HG02571 (cell line): ENCODE results near the gene GALP.
"Not testable (repeated sequence)": the region's sequence is repeated elsewhere in the genome, so short reads cannot be mapped to it uniquely, and the experiment has no call there.

ENCODE experiments used
- ATAC-seq: cut with Tn5 transposase; IDR thresholded peaks from one replicate; pipeline ENCODE4 v1.9.1; 2021; ENCODE audit warnings: mild to moderate bottlenecking, moderate library complexity; ENCODE audit not compliant: unreplicated experiment

GALP gene

DNA sequence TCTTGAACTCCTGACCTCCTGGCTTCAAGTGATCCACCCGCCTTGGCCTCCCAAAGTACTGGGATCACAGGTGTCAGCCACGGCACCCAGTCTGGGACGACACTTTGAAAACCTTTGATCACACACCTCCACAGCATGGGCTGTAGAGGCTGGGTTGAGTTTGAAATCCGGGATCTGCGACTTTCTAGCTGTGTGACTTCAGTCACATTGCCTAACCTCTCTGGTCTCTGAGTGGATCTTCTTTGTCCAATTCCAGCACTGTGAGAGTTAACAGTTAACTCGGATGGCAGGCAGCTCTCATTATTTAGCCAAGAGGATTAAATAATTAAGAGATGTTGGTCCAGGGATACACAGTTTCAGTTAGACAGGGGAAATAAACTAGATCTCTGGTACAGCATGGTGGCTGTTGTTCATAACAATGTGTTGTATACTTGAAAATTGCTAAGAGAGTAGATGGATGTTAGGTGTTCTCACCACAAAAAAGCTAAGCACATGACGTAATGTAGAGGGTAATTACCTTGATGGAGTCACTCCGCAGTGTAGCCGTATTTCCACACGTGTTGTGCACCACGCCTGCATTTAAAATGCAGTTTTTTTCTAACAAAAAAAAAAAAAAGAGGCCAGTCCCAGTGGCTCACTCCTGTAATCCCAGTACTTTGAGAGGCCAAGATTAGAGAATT lies 1.9 kb downstream of the GALP start:
- no peak for ATAC-seq

DNA sequence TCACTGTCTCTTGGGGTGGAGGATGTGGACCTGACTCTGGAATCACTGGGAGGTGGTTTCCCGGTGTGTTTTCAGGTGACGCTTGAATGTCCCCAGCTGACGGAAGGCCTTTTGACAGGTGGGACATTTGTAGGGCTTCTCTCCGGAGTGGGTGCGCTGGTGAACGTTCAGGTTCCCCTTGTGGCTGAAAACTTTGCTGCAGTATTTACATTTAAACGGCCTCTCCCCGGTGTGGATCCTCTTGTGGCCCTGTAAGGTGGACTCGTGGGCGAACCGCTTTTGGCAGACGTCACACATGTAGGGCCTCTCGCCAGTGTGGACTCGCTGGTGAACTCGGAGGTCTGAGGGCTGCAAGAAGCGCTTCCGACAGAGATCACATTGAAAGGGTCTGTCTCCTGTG lies 14.0 kb downstream of the GALP start:
- no peak for ATAC-seq

DNA sequence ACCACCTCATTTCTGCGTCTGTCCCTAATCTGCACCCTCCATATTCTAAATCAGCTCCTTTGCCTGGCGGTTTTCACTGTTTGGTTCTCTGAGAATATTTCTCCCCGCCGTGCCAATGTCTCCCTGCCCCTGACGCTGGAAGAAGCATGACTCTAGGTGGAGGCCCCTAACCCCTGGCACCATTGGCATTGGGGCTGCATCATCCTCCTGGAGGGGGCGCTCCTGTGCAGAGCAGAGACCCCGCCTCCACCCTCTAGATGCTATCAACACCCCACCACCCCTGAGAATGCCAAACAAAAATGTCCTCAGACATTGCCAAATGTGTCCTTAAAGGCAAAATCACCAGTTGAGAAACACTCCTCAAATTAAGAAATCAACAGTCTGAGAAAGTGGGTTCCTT lies 15.3 kb downstream of the GALP start:
- no peak for ATAC-seq

DNA sequence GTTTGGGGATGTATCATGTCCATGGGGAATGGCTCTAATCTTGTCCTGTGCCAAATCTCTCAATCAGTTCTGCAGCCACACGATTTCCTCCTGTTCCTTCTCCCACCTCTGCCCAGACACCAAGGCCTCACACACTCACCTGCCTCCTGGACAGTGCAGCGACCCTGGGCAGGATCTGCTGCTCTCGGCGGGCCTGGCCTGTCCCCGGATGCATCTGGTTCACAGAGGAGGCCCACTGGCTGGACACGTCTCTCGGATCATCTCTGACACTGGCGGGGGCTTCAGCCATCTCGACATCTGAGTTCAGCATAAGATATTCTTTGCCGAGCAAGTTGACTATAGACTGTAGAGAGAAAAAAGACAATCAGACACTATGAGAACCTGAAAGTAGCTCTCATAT lies 15.9 kb downstream of the GALP start:
- no peak for ATAC-seq

DNA sequence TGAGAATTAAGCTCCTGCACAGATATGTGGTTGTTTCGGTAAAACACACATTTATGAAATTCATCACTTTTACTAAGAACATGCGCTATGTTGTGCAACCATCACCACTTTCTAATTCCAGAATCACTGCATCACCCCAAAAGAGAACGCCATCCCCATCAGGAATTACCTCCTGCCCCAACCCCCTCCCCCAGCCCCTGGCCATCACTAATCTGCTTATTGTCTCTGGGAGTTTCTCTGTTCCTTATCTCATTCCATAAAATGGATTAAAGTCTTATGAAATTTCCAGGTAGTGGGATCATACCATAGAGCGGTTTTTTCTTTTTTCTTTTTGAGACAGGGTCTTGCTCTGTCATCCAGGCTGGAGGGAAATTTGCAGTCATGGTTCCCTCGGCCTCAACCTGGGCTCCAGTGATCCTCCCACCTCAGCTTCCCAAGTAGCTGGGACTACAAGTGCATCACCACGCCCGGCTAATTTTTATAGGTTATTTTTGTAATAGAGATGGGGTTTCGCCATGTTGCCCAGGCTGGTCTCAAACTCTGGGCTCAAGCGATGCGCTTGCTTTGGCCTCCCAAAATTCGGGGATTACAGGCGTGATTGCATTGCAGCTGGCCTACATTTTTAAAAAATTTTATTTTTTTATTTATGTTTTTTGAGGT lies 18.3 kb downstream of the GALP start:
- ATAC-seq: no peak

DNA sequence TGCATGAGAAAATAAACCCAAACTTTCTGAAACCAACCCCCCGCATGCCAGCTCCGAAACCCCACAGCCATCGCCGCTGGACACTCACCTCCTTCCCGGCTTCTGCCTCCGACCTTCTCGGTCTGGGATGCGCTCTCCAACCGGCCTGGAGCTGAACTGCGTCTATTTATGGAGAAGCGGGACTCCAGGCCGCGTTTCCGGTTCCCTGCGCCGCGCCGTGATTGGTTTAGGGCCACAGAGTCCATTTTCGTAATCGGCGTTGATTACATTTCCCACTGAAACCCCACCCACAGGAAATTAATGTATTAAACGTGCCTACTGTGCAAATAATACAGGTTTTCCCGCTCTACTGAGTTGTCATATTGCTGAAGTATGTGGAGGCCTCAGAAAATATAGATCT lies 21.8 kb downstream of the GALP start, which contains the start of gene ZSCAN5B:
Gene ZSCAN5B (minus strand): TSS at position 138 of the 400 bp plus-strand sequence. CDS start 4,731 bp downstream, outside the sequence.
- ATAC-seq: not testable (repeated sequence)

DNA sequence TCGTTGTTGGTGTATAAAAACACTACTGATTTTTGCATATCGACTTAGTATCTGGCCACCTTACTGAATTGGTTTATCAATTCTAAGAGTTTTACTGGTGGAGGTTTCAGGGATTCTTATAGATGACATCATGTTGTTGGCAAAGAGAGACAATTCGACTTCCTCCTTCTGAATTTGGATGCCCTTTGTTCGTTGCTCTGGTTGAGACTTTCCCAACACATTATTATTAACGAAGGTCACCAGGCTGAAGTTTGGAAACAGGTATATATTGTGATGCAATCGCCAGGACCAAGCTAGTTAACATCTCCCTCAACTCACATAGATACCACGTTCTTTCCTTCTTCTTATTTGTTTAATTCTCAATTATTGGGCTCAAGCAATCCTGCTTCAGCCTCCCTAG lies 23.9 kb downstream of the GALP start:
- ATAC-seq: no peak

DNA sequence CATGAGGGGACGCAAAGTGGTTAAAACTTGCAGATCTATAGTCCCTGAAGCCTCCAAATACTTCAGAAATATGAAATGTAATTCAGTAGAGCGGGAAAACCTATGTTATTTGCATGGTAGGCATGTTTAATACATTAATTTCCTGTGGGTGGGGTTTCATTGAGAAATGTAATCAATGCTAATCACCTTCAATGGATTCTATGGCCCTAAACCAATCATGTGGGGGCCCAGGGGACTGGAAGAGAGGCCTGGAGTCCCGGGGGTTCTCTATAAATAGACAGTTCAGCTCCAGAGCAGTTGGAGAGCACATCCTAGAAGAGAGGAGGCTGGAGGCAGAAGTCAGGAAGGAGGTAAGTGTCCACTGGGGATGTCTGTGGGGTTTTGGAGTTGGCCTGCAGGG lies 26.2 kb downstream of the GALP start, which contains the start of gene ZSCAN5C:
Gene ZSCAN5C (plus strand): TSS at position 301 of the 400 bp plus-strand sequence. CDS start 3,641 bp downstream, outside the sequence.
- ATAC-seq: no peak

DNA sequence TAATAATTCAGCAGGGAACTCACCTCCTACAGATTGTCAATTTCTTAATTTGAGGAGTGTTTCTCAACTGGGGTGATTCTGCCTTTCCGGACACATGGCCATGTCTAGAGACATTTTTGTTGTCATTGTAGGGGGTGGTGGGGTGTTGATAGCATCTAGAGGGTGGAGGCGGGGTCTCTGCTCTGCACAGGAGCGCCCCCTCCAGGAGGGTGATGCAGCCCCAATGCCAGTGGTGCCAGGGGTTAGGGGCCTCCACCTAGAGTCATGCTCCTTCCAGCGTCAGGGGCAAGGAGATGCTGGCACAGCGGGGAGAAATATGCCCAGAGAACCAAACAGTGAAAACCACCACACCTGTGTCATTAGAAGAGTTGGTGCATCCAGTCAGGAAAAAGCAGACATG lies 31.8 kb downstream of the GALP start:
- not testable (repeated sequence) for ATAC-seq

DNA sequence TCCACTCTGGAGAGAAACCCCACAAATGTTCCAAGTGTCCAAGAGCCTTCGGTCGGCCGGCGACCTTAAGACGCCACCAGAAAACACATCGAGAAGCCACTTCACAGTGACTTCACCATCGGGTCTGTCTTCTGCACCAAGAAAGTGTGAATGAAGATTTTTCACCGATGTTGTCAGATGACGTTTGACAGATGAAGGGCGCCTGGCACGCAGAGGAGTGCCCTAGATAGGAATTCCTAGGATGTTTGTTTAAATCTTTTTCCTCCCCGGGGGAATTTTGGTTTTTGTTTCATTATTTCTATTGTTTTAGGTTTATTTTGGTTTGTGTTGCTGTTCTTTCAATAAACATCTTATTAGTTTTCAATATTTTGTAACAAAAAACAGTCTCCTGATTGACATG lies 33.3 kb downstream of the GALP start:
- no peak for ATAC-seq

DNA sequence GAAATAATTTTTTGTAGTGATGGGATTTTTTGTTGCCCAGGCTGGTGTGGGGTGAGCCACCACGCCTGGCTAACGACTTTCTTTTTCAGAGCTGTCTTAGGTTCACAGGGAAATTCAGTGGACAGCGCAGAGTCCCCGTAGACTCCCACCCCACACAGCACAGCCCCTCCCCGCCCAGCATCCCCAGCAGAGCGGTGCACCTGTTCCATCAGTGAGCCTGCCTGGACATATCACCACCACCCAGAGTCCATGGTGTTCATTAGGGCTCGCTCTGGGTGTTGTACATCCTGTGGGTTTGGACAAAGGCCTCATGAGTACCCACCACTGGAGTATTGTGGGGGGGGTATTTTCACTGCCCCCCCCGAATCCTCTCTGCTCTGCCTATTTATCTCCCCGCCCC lies 34.2 kb downstream of the GALP start:
- ATAC-seq: not testable (repeated sequence)

DNA sequence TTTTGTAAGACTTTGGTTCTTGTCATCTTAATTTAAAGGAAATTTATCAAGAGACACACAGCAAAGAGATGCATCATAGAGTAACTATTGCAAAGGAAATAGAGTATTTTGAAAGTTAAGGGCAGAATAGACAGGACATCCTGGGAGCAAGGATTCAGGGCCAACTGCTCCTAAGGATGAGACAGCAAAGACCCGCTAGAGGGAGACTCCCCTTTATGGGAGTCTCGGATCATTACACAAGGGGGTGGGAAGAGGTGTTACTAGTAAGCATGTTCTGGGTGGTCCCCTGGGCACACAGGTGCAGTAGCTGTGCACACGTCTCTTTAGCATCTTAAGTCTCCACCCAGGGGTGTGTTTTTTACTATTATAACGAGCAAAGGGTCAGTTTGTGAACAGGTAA lies 35.9 kb downstream of the GALP start:
- no peak for ATAC-seq

DNA sequence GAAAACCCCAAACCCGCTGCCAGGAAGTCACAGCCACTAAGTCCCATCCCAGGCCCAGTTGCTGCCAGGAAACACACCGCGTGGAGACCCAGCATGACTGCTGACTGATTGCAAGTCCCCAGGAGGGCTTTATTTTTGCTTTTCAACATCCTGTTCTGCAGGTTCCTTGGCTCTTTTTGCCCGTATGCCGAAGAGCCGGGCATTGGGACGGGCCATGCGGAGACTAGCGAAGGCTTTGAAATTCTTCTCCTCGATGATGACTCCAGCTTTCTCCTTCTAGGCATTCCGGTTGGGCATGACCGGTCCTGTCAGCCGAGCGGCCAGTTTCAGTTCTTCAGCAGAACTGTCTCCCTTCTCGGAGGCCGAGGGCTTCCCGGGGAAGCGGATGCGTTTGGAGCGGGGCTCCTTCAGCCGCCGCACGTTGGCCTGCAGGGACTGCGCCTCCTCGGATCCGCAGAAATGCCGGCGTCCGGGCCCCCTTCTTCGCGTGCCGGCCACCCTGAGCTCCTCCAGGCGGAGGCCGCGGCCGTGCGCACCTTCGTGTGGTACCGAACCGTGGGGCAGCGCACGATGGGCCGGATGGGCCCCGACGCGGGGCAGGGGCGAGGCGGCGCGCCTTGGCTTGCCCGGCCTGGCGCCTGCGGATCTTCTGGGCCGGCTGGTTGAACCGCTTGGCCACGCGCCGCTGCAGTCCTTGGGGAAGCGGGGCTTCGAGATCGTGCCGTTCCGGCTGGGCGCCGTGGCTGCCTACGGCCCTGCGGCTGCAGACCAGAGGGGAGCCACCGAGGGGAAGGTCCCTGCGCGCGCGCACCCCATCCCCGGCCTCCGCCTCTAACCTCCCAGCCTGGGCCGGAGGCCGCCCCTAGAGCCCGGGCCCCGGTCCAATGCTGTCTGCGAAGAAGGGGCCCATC lies 41.5 kb downstream of the GALP start:
- ATAC-seq: no peak

DNA sequence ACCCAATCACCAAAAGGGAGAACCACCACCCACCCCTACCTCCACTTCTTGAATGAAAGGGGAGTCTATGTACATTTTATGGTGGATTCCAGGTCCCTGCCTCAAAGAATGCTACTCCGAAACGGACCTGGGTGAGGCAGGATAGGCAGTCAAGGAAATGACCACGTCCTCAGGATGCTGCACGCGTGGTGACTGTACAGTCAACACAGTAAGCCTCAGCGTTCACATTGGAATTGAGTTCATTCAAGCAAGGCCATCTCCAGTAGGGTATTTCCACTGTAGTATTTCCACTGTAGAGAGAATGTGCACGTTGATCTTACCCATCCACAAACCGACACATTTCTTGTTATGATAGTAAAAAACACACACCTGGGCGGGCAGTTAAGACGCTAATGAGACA lies 43.2 kb downstream of the GALP start:
- no peak for ATAC-seq

DNA sequence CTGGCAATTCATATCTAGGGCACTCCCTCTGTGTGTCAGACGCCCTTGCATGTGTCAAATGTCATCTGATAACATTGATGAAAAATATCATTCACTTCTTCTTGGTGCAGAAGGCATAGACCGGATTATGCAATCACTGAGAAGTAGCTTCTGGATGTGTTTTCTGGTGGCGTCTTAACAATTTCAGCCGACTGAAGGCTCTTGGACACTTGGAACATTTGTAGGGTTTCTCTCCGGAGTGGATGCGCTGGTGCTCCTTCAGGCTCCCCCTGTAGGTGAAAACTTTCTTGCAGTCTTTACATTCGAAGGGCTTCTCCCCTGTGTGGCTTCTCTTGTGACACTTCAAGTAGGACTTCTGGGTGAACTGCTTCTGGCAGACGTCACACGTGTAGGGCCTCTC lies 45.6 kb downstream of the GALP start:
- ATAC-seq: not testable (repeated sequence)

DNA sequence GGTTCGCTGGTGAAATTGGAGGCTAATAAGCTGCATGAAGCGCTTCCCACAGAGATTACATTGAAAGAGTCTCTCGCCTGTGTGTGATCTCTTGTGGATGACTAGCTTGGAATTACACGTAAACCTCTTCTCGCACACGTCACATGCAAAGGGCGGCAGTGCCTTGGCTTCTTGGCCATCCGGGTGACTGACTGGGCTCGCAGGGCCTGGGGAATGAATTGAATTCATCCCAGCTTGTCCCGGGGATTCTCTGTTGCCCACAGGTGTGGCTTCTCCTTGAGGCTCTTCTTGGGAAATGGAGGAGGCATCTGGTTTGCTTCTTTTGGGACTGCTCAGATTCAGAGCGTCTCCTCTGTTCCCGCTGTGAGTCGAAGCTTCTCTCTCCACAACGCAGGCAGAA lies 46.0 kb downstream of the GALP start:
- ATAC-seq: no peak

DNA sequence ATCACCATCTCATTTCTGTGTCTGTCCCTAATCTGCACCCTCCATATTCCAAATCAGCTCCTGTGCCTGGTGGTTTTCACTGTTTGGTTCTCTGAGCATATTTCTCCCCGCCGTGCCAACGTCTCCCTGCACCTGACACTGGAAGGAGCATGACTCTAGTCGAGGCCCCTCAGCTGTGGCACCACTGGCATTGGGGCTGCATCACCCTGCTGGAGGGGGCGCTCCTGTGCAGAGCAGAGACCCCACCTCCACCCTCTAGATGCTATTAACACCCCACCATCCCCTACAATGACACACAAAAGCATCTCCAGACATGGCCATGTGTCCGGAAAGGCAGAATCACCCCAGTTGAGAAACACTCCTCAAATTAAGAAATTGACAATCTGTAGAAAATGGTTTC lies 47.1 kb downstream of the GALP start:
- ATAC-seq: no peak

DNA sequence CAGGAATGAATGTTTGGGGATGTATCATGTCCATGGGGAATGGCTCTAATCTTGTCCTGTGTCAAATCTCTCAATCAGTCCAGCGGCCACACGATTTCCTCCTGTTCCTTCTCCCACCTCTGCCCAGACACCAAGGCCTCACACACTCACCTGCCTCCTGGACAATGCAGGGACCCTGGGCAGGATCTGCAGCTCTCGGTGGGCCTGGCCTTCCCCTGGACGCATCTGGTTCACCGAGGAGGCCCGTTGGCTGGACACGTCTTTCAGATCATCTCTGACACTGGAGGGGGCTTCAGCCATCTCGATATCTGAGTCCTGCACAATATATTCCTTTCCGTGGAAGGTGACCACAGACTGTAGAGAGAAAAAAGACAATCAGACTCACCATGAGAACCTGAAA lies 47.7 kb downstream of the GALP start:
- ATAC-seq: no peak
